Measurements from ENCODE around the gene PLCB4. TPM values are rescaled to one million over a fixed set of nuclear protein-coding genes. Genes with fewer than 3 reads are reported as not detected.

Gene PLCB4
- polyA plus RNA-seq, 1 of the 3 experiments (the other 2 are of a cell fraction), result 5.5 TPM

- TF ChIP-seq SMC3 (IDR thresholded peaks at IDR 0.05; ENCODE audit: low read depth, low read length), result peak; percentile 81
- TF ChIP-seq MXI1 (IDR thresholded peaks at IDR 0.05; ENCODE audit: low read depth, low read length), result no peak
- TF ChIP-seq RFX5 (IDR thresholded peaks at IDR 0.05; ENCODE audit: low read length), result no peak
- TF ChIP-seq ELF1 (IDR thresholded peaks at IDR 0.05), result no peak
- no peak for TF ChIP-seq FOXJ3 (CRISPR knock-in tag; IDR thresholded peaks at IDR 0.05)
These were observed 324.3 kb downstream of the PLCB4 start (continued) for GRCh38 chr20:9392892-9393857.

- no peak for DNase-seq
- H3K9ac ChIP-seq, result no peak overlapping the region
- CTCF ChIA-PET, result interaction anchor here (0.5 to 1.8 kb wide), 4 partner anchors 12 to 221 kb away, joined by 3 to 6 read pairs (median 5); no protein-coding TSS in a partner anchor
- H2AFZ ChIP-seq (ENCODE audit: low read depth), result no peak overlapping the region
- no peak overlapping the region for H3K4me3 ChIP-seq (ENCODE audit: low read depth in 2 of 2, low read length in 1 of 2)
- peaks cover 13 to 22% of the 10 kb centered on the region in 2 experiments for H3K36me3 ChIP-seq (replicated peaks in 1 of 2; ENCODE audit: control insufficient read depth in 1 of 2, insufficient read depth in 2 of 2, low read length in 1 of 2)
- TF ChIP-seq MXI1 (IDR thresholded peaks at IDR 0.05; ENCODE audit: low read depth, low read length) (no peak), SIN3A (IDR thresholded peaks at IDR 0.05; ENCODE audit: borderline replicate concordance, low read depth, low read length) (no peak), YY1 (IDR thresholded peaks at IDR 0.05; ENCODE audit: low read depth) (no peak), JUND (IDR thresholded peaks at IDR 0.05) (no peak), EZH2phosphoT487 (IDR thresholded peaks at IDR 0.05; ENCODE audit: borderline replicate concordance, low read depth) (no peak), SMC3 (IDR thresholded peaks at IDR 0.05; ENCODE audit: low read depth, low read length) (no peak), MAX (IDR thresholded peaks at IDR 0.05; ENCODE audit: low read depth) (no peak), REST (IDR thresholded peaks at IDR 0.05; ENCODE audit: low read depth, low read length) (no peak), POLR2AphosphoS5 (IDR thresholded peaks at IDR 0.05; ENCODE audit: low read depth, low read length) (no peak), MEF2A (IDR thresholded peaks at IDR 0.05; ENCODE audit: borderline replicate concordance, low read depth) (no peak), RAD21 (IDR thresholded peaks at IDR 0.05; ENCODE audit: low read length) (no peak), TAF1 (IDR thresholded peaks at IDR 0.05; ENCODE audit: borderline replicate concordance, low read depth, low read length) (no peak), NFIC (IDR thresholded peaks at IDR 0.05; ENCODE audit: borderline replicate concordance) (no peak), FOXJ3 (CRISPR knock-in tag; IDR thresholded peaks at IDR 0.05) (no peak)
- no peaks in the 10 kb centered on the region for H3K27me3 ChIP-seq (ENCODE audit: insufficient read depth)
- H3K79me2 ChIP-seq (ENCODE audit: insufficient read depth), result no peaks in the 10 kb centered on the region
- 87% methylated on average over 1 of the region's 1 CpG for WGBS (ENCODE audit: low lambda C conversion rate)
- H3F3A ChIP-seq (replicated peaks; ENCODE audit: insufficient read depth), result no peaks in the 10 kb centered on the region
- H3K9me3 ChIP-seq, result no peaks in the 10 kb centered on the region
- H3K27ac ChIP-seq (ENCODE audit: low read depth in 2 of 2, low read length in 1 of 2), result no peak overlapping the region
- peaks cover 0 to 8% of the 10 kb centered on the region in 2 experiments; a peak in 3 of 4 replicates for H3K4me1 ChIP-seq (ENCODE audit: control insufficient read depth in 1 of 2, insufficient read depth in 2 of 2, low read depth in 1 of 2, low read length in 1 of 2)
- POLR2A ChIA-PET, result no interaction called here
- no peaks in the 10 kb centered on the region for H3K9me2 ChIP-seq
- H3K4me2 ChIP-seq, result no peak overlapping the region
- no peaks in the 10 kb centered on the region for H4K20me1 ChIP-seq (ENCODE audit: insufficient read depth)
These were observed 327.1 kb downstream of the PLCB4 start for GRCh38 chr20:9395971-9396370.

Data from SK-N-SH (cell line).